Limb (tissue), 2 donors: Measurements from ENCODE around the gene RPL7A.
"Not testable (repeated sequence)": the region's sequence is repeated elsewhere in the genome, so short reads cannot be mapped to it uniquely, and the experiment has no call there.

ENCODE experiments used
- DNase-seq, 2 donors: peaks; one replicate each; pipeline ENCODE4 v3.0.0-alpha.2; 2016; ENCODE audit errors: extremely low spot score in 2 of 2

Gene RPL7A

GRCh38 chr9:133386338-133386737, 38.3 kb downstream of the RPL7A start:
- no peak for DNase-seq

GRCh38 chr9:133387680-133388079, 39.7 kb downstream of the RPL7A start:
- no peak for DNase-seq

GRCh38 chr9:133389025-133389557, 41.1 kb downstream of the RPL7A start:
- no peak for DNase-seq

- no peak for DNase-seq
These were observed 41.5 kb downstream of the RPL7A start for GRCh38 chr9:133389562-133389961.

GRCh38 chr9:133390713-133391112, 42.7 kb downstream of the RPL7A start:
- no peak for DNase-seq

GRCh38 chr9:133391449-133391848, 43.4 kb downstream of the RPL7A start:
- not testable (repeated sequence) for DNase-seq

- DNase-seq: not testable (repeated sequence)
These were observed 44.3 kb downstream of the RPL7A start for GRCh38 chr9:133392308-133392707.

GRCh38 chr9:133393399-133393798, 45.4 kb downstream of the RPL7A start:
- no peak for DNase-seq

- DNase-seq: no peak
These were observed 46.8 kb downstream of the RPL7A start for GRCh38 chr9:133394687-133395271.

- no peak for DNase-seq
These were observed 48.9 kb downstream of the RPL7A start for GRCh38 chr9:133396952-133397351.

- DNase-seq: no peak
These were observed 49.4 kb downstream of the RPL7A start for GRCh38 chr9:133397370-133397769.

GRCh38 chr9:133397895-133398294, 49.9 kb downstream of the RPL7A start:
- DNase-seq: no peak

GRCh38 chr9:133400292-133400691, 52.3 kb downstream of the RPL7A start:
- no peak for DNase-seq
